Middle frontal gyrus (tissue), 1 donor: ENCODE measurements around the gene DIAPH2.

ENCODE experiments used
- DNase-seq: peaks from one replicate; pipeline ENCODE4 v3.0.0-alpha.2; 2015; ENCODE audit warnings: low spot score; ENCODE audit errors: extremely low spot score

Gene DIAPH2

GRCh38 chrX:97636473-97637140 lies 952.0 kb downstream of the DIAPH2 start:
- no peak for DNase-seq

GRCh38 chrX:97637289-97637688 lies 952.6 kb downstream of the DIAPH2 start:
- DNase-seq = no peak

- DNase-seq = no peak
Observed at GRCh38 chrX:97638621-97639020, 954.0 kb downstream of the DIAPH2 start.

GRCh38 chrX:97639526-97639925 lies 954.9 kb downstream of the DIAPH2 start:
- no peak for DNase-seq
